Measurements from ENCODE around the gene WDR93. TPM values are rescaled to one million over a fixed set of nuclear protein-coding genes. Genes with fewer than 3 reads are reported as not detected.
A peak's percentile ranks its signal among the peaks of the same experiment; 100 is the strongest.

WDR93 gene
- polyA plus RNA-seq, 2 of the 4 experiments (the other 2 are of a cell fraction) = 0.10 to 0.26 TPM

- TF ChIP-seq POLR2A (IDR thresholded peaks at IDR 0.05; ENCODE audit: low read length) = no peak
Measured at GRCh38 chr15:89693696-89694095, 3.1 kb downstream of the WDR93 start (continued).

DNA sequence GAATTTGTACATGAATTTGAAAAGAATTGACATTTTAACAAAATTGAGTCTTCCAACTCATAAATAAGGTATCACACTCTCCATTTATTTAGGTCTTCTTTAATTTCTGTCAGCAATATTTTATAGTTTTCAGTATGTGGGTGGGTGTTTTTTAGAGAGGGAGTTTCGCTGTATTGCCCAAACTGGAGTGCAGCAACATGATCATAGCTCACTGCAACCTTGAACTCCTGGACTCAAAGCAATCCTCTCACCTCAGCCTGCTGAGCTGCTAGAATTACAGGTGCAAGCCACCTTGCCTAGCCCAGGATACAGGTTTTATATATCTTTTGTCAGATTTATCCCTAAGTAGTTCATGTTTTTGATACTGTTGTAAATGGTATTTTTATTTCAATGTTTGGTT lies 4.6 kb downstream of the WDR93 start:
- Histone ChIP-seq H3K4me2 (no peak overlapping the region), H3K4me3 (no peak overlapping the region), H3K9me3 (no peaks in the 10 kb centered on the region), H3K27ac (no peak overlapping the region), H3K4me1 (0 out of 3 replicates have a peak, but pooled peaks cover 3% of the 10 kb centered on the region)
- WGBS (ENCODE audit: missing lambda C conversion rate) = 20% methylated on average over 1 of the region's 1 CpG
- no peak for TF ChIP-seq FOSB (CRISPR knock-in tag; IDR thresholded peaks at IDR 0.05)
- TF ChIP-seq JUNB (IDR thresholded peaks at IDR 0.05) = no peak
- TF ChIP-seq EP300 (IDR thresholded peaks at IDR 0.05) = no peak
- TF ChIP-seq FOXS1 (CRISPR knock-in tag; IDR thresholded peaks at IDR 0.05) = no peak
- TF ChIP-seq POLR2AphosphoS2 (conservative IDR thresholded peaks at IDR 0.05; ENCODE audit: low read length) = no peak
- no peak for TF ChIP-seq MYC (IDR thresholded peaks at IDR 0.05; ENCODE audit: borderline replicate concordance, low read length)
- TF ChIP-seq ZC3H11A (IDR thresholded peaks at IDR 0.05) = no peak
- no peak for TF ChIP-seq MAZ (IDR thresholded peaks at IDR 0.05; ENCODE audit: borderline replicate concordance, low read depth, low read length)
- TF ChIP-seq KDM1A (IDR thresholded peaks at IDR 0.05; ENCODE audit: low read depth) = no peak
- TF ChIP-seq HOXB5 (CRISPR knock-in tag; IDR thresholded peaks at IDR 0.05) = no peak
- no peak for TF ChIP-seq ZSCAN20 (CRISPR knock-in tag; IDR thresholded peaks at IDR 0.05)
- no peak for TF ChIP-seq CHD4 (IDR thresholded peaks at IDR 0.05; ENCODE audit: borderline replicate concordance)
- TF ChIP-seq USF2 (IDR thresholded peaks at IDR 0.05) = no peak
- no peak for TF ChIP-seq HOXA7 (CRISPR knock-in tag; IDR thresholded peaks at IDR 0.05)
- TF ChIP-seq, protein P1, sequence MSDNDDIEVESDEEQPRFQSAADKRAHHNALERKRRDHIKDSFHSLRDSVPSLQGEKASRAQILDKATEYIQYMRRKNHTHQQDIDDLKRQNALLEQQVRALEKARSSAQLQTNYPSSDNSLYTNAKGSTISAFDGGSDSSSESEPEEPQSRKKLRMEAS (IDR thresholded peaks at IDR 0.05) = no peak
- ATAC-seq (no peak), DNase-seq (ENCODE audit: low read depth in 1 of 2, low spot score in 1 of 2) (no peak), FAIRE-seq (no peak)
- POLR2A ChIA-PET = no interaction called here
- CTCF ChIA-PET = interaction anchor here (0.7 to 1.3 kb wide), 3 partner anchors 48 to 253 kb away, joined by 3 to 5 read pairs (median 3); no protein-coding TSS in a partner anchor

DNA sequence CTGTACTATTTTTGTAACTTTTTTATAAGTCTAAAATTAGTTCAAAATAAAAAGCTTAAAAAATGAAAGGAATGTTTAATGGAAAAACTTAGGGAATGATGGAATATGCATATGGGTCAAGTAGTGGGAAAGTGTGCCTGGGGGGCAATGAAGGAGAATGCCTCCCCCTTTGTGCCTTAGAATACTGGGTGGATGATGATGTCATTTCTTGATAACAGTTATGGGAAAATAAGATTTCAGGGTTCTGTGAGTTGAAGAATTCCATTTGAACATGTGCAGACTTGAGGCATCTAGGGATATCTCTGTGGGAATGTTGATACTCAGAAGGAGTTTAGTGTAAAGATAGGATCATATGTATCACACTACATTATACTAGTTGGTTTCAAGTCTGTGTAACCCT lies 13.8 kb downstream of the WDR93 start:
- CTCF ChIA-PET = interaction anchor here (0.6 kb wide), 1 partner anchor 172 kb away, joined by 3 read pairs; no protein-coding TSS in a partner anchor
- Histone ChIP-seq H3K27ac (no peak overlapping the region), H3K9me3 (no peaks in the 10 kb centered on the region), H3K4me2 (no peak overlapping the region), H3K4me3 (no peak overlapping the region), H3K4me1 (no peaks in the 10 kb centered on the region)
- POLR2A ChIA-PET = no interaction called here
- FAIRE-seq (peak; percentile 7), ATAC-seq (no peak), DNase-seq (ENCODE audit: low read depth in 1 of 2, low spot score in 1 of 2) (no peak)
- TF ChIP-seq SREBF2 (IDR thresholded peaks at IDR 0.05) (no peak), TFCP2L1 (CRISPR knock-in tag; IDR thresholded peaks at IDR 0.05) (no peak), NPAS2 (CRISPR knock-in tag; IDR thresholded peaks at IDR 0.05; ENCODE audit: borderline replicate concordance) (no peak), KDM5A (IDR thresholded peaks at IDR 0.05) (no peak), HOXB13 (CRISPR knock-in tag; IDR thresholded peaks at IDR 0.05; ENCODE audit: low read depth) (no peak), ZC3H11A (IDR thresholded peaks at IDR 0.05) (no peak), CHD4 (IDR thresholded peaks at IDR 0.05; ENCODE audit: borderline replicate concordance) (no peak)
- TF ChIP-seq, protein P2, sequence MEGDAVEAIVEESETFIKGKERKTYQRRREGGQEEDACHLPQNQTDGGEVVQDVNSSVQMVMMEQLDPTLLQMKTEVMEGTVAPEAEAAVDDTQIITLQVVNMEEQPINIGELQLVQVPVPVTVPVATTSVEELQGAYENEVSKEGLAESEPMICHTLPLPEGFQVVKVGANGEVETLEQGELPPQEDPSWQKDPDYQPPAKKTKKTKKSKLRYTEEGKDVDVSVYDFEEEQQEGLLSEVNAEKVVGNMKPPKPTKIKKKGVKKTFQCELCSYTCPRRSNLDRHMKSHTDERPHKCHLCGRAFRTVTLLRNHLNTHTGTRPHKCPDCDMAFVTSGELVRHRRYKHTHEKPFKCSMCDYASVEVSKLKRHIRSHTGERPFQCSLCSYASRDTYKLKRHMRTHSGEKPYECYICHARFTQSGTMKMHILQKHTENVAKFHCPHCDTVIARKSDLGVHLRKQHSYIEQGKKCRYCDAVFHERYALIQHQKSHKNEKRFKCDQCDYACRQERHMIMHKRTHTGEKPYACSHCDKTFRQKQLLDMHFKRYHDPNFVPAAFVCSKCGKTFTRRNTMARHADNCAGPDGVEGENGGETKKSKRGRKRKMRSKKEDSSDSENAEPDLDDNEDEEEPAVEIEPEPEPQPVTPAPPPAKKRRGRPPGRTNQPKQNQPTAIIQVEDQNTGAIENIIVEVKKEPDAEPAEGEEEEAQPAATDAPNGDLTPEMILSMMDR (IDR thresholded peaks at IDR 0.05) = no peak

DNA sequence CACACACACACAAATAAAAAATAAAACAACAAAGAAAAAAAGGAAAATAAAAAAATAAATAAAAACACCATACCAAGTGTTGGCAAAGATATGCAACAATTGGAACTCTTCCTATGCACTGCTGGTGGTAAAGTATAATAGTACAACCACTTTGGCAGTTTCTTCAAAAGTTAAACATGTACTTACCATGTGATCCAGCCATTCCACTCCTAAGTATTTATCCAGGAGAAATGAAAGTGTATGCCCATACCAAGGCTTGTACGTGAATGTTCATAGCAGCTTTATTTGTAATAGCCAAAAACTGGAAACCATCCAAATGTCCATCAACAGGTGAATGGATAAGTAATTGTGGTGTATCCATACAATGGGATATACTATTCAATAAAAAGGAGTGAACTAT lies 17.0 kb downstream of the WDR93 start:
- TF ChIP-seq HEYL (CRISPR knock-in tag; IDR thresholded peaks at IDR 0.05) = no peak
- TF ChIP-seq TP53 (CRISPR knock-in tag; IDR thresholded peaks at IDR 0.05) = no peak
- Histone ChIP-seq H3K4me2 (no peak overlapping the region), H3K9me3 (no peaks in the 10 kb centered on the region), H3K27ac (no peak overlapping the region), H3K4me3 (no peak overlapping the region), H3K4me1 (no peaks in the 10 kb centered on the region)
- no peak for DNase-seq (ENCODE audit: low read depth in 1 of 2, low spot score in 1 of 2)
- WGBS (ENCODE audit: missing lambda C conversion rate) = 30% methylated on average over 1 of the region's 1 CpG
- ChIA-PET CTCF (interaction anchor here (0.5 kb wide), 1 partner anchor 11 kb away, joined by 3 read pairs; no protein-coding TSS in a partner anchor), POLR2A (no interaction called here)
- ATAC-seq = no peak
- peak; percentile 76 for FAIRE-seq

Data from A549 (cell line).